SK-N-SH (cell line): ENCODE measurements around the gene POLG2.

Source experiments
- EP300 ChIP-seq, 2 experiments: IDR thresholded peaks; 2 replicates each; pipeline versions ENCODE4 v1.4.0 to v1.6.1; 2012; ENCODE audit warnings: borderline replicate concordance in 1 of 2, low read depth in 1 of 2, low read length in 1 of 2
- EZH2phosphoT487 ChIP-seq: fragments of 200-600 bp; sonication (generic); IDR thresholded peaks from 2 replicates; pipeline ENCODE4 v1.6.1; 2017; ENCODE audit warnings: low read depth, mixed run types, mild to moderate bottlenecking, antibody characterized with exemption, moderate library complexity, borderline replicate concordance
- POLR2AphosphoS5 ChIP-seq: IDR thresholded peaks from 2 replicates; pipeline ENCODE4 v1.6.1; 2012; ENCODE audit warnings: low read depth, low read length
- RFX5 ChIP-seq: IDR thresholded peaks from 2 replicates; pipeline ENCODE4 v1.6.1; 2012; ENCODE audit warnings: mild to moderate bottlenecking, improper control_type of control experiment, low read length
- RXRA ChIP-seq: IDR thresholded peaks from 2 replicates; pipeline ENCODE4 v1.4.0; 2012; ENCODE audit warnings: low read depth, mild to moderate bottlenecking, borderline replicate concordance
- SIN3A ChIP-seq: IDR thresholded peaks from 2 replicates; pipeline ENCODE4 v1.6.1; 2012; ENCODE audit warnings: low read depth, mild to moderate bottlenecking, low read length, moderate library complexity, borderline replicate concordance
- SMC3 ChIP-seq: IDR thresholded peaks from 2 replicates; pipeline ENCODE4 v1.6.1; 2012; ENCODE audit warnings: low read depth, low read length, improper control_type of control experiment
- YY1 ChIP-seq: IDR thresholded peaks from 2 replicates; pipeline ENCODE4 v1.4.0; 2012; ENCODE audit warnings: low read depth, mild to moderate bottlenecking
- TF ChIP-seq, protein P1 (sequence below): IDR thresholded peaks from 2 replicates; pipeline ENCODE4 v1.6.1; 2012; ENCODE audit warnings: mild to moderate bottlenecking, low read depth, low read length, moderate library complexity
- TF ChIP-seq, protein P2 (sequence below): fragments of 150-350 bp; IDR thresholded peaks from 2 replicates; pipeline ENCODE4 v1.6.1; 2017; ENCODE audit warnings: antibody characterized with exemption, low read length, low read depth, borderline replicate concordance
- TF ChIP-seq, protein P3 (sequence below): fragments of 200-600 bp; sonication (generic); IDR thresholded peaks from 2 replicates; pipeline ENCODE4 v1.6.1; 2017; ENCODE audit warnings: antibody characterized with exemption, mild to moderate bottlenecking, moderate library complexity
- TF ChIP-seq, protein P4 (sequence below): IDR thresholded peaks from 2 replicates; pipeline ENCODE4; 2012
- TF ChIP-seq, protein P5 (sequence below): fragments of 150-350 bp; IDR thresholded peaks from 2 replicates; pipeline ENCODE4 v1.6.1; 2016; ENCODE audit warnings: mild to moderate bottlenecking, low read depth, low read length

DNA sequence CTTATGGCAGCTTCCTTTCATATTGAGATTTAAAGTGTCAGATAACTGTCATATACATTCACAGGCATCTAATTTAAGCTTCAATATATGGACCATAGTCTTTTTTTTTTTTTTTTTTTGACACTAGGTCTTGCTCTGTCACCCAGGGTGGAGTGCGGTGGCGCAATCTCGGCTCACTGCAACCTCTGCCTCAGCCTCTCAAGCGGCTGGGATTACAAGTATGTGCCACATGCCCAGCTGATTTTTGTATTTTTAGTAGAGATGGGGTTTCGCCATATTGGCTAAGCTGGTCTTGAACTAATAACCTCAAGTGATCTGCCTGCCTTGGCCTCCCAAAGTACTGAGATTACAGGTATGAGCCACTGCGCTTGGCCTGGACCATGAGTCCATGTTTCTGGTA is 23.5 kb upstream of the POLG2 start:
- no peak for TF ChIP-seq EP300 (IDR thresholded peaks at IDR 0.05; ENCODE audit: borderline replicate concordance in 1 of 2, low read depth in 1 of 2, low read length in 1 of 2)
- no peak for TF ChIP-seq EZH2phosphoT487
- no peak for TF ChIP-seq SIN3A
- TF ChIP-seq, protein P1, sequence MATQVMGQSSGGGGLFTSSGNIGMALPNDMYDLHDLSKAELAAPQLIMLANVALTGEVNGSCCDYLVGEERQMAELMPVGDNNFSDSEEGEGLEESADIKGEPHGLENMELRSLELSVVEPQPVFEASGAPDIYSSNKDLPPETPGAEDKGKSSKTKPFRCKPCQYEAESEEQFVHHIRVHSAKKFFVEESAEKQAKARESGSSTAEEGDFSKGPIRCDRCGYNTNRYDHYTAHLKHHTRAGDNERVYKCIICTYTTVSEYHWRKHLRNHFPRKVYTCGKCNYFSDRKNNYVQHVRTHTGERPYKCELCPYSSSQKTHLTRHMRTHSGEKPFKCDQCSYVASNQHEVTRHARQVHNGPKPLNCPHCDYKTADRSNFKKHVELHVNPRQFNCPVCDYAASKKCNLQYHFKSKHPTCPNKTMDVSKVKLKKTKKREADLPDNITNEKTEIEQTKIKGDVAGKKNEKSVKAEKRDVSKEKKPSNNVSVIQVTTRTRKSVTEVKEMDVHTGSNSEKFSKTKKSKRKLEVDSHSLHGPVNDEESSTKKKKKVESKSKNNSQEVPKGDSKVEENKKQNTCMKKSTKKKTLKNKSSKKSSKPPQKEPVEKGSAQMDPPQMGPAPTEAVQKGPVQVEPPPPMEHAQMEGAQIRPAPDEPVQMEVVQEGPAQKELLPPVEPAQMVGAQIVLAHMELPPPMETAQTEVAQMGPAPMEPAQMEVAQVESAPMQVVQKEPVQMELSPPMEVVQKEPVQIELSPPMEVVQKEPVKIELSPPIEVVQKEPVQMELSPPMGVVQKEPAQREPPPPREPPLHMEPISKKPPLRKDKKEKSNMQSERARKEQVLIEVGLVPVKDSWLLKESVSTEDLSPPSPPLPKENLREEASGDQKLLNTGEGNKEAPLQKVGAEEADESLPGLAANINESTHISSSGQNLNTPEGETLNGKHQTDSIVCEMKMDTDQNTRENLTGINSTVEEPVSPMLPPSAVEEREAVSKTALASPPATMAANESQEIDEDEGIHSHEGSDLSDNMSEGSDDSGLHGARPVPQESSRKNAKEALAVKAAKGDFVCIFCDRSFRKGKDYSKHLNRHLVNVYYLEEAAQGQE: no peak
- TF ChIP-seq, protein P2, sequence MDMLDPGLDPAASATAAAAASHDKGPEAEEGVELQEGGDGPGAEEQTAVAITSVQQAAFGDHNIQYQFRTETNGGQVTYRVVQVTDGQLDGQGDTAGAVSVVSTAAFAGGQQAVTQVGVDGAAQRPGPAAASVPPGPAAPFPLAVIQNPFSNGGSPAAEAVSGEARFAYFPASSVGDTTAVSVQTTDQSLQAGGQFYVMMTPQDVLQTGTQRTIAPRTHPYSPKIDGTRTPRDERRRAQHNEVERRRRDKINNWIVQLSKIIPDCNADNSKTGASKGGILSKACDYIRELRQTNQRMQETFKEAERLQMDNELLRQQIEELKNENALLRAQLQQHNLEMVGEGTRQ: no peak
- TF ChIP-seq, protein P3, sequence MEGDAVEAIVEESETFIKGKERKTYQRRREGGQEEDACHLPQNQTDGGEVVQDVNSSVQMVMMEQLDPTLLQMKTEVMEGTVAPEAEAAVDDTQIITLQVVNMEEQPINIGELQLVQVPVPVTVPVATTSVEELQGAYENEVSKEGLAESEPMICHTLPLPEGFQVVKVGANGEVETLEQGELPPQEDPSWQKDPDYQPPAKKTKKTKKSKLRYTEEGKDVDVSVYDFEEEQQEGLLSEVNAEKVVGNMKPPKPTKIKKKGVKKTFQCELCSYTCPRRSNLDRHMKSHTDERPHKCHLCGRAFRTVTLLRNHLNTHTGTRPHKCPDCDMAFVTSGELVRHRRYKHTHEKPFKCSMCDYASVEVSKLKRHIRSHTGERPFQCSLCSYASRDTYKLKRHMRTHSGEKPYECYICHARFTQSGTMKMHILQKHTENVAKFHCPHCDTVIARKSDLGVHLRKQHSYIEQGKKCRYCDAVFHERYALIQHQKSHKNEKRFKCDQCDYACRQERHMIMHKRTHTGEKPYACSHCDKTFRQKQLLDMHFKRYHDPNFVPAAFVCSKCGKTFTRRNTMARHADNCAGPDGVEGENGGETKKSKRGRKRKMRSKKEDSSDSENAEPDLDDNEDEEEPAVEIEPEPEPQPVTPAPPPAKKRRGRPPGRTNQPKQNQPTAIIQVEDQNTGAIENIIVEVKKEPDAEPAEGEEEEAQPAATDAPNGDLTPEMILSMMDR: no peak
- TF ChIP-seq, protein P4, sequence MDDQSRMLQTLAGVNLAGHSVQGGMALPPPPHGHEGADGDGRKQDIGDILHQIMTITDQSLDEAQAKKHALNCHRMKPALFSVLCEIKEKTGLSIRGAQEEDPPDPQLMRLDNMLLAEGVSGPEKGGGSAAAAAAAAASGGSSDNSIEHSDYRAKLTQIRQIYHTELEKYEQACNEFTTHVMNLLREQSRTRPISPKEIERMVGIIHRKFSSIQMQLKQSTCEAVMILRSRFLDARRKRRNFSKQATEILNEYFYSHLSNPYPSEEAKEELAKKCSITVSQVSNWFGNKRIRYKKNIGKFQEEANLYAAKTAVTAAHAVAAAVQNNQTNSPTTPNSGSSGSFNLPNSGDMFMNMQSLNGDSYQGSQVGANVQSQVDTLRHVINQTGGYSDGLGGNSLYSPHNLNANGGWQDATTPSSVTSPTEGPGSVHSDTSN: no peak
- TF ChIP-seq POLR2AphosphoS5: no peak
- TF ChIP-seq SMC3: no peak
- TF ChIP-seq YY1: no peak
- no peak for TF ChIP-seq RXRA
- no peak for TF ChIP-seq RFX5
- TF ChIP-seq, protein P5, sequence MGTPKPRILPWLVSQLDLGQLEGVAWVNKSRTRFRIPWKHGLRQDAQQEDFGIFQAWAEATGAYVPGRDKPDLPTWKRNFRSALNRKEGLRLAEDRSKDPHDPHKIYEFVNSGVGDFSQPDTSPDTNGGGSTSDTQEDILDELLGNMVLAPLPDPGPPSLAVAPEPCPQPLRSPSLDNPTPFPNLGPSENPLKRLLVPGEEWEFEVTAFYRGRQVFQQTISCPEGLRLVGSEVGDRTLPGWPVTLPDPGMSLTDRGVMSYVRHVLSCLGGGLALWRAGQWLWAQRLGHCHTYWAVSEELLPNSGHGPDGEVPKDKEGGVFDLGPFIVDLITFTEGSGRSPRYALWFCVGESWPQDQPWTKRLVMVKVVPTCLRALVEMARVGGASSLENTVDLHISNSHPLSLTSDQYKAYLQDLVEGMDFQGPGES: no peak
